ENCODE results near the gene AGPAT3. TPM values are rescaled to one million over a fixed set of nuclear protein-coding genes. Genes with fewer than 3 reads are reported as not detected.

The AGPAT3 gene
- total RNA-seq, 6 experiments from 2014 or later: 56.9 to 111 (median 95.3) TPM

DNA sequence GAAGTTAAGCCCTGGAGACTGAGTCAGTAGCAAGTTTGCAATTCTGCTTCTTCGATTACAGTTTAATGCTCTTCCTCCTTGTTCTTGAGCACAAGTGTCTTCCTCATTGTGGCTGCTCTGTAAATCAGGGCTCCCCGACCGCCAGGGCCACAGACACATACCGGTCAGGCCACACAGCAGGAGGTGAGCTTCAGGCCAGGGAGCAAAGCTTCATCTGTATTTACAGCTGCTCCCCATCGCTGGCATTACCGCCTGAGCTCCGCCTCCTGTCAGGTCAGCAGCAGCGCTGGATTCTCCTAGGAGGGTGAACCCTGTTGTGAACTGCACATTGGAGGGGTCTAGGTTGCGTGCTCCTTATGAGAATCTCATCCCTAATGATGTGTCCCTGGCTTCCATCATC is 145.4 kb downstream of the AGPAT3 start:
- ATAC-seq (no peak), DNase-seq (no peak)
- WGBS (ENCODE audit: insufficient coverage, low coverage, low lambda C conversion rate, missing lambda C conversion rate): 47% methylated on average over 8 of the region's 9 CpGs
- Histone ChIP-seq H3K27me3 (no peaks in the 10 kb centered on the region), H3K9me3 (no peaks in the 10 kb centered on the region), H3K27ac (no peak overlapping the region), H3K4me1 (peaks cover 0 to 30% (median 11%) of the 10 kb centered on the region in 4 donors), H3K4me3 (no peak overlapping the region), H3K36me3 (no peaks in the 10 kb centered on the region)
- no peak for TF ChIP-seq POLR2A (IDR thresholded peaks at IDR 0.05)
- TF ChIP-seq, protein P1, sequence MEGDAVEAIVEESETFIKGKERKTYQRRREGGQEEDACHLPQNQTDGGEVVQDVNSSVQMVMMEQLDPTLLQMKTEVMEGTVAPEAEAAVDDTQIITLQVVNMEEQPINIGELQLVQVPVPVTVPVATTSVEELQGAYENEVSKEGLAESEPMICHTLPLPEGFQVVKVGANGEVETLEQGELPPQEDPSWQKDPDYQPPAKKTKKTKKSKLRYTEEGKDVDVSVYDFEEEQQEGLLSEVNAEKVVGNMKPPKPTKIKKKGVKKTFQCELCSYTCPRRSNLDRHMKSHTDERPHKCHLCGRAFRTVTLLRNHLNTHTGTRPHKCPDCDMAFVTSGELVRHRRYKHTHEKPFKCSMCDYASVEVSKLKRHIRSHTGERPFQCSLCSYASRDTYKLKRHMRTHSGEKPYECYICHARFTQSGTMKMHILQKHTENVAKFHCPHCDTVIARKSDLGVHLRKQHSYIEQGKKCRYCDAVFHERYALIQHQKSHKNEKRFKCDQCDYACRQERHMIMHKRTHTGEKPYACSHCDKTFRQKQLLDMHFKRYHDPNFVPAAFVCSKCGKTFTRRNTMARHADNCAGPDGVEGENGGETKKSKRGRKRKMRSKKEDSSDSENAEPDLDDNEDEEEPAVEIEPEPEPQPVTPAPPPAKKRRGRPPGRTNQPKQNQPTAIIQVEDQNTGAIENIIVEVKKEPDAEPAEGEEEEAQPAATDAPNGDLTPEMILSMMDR (IDR thresholded peaks at IDR 0.05): no peak
- intact Hi-C loops (cut with DNase I): no loop called here

DNA sequence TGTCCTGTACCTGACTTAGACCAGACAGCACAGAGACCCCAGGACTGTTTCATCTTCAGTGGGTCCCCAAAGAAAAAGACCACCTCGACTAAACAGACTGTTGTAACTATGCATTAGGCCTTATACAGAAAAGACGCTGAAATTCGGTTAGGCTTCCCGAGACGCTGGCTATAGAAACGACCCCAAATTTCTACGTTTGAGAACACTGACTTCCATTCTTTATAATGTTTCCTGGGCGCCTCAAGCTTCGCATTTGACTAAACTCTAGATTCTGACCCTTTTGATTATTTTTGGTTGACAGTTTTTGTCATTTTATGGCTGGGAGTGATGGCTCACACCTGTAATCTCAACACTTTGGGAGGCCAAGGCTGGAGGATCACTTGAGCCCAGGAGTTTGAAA is 146.1 kb downstream of the AGPAT3 start:
- Histone ChIP-seq H3K27ac (no peak overlapping the region), H3K27me3 (no peaks in the 10 kb centered on the region), H3K4me1 (peaks cover 0 to 29% (median 8%) of the 10 kb centered on the region in 4 donors), H3K36me3 (no peaks in the 10 kb centered on the region), H3K9me3 (no peaks in the 10 kb centered on the region), H3K4me3 (peak overlapping the region; percentile 52 to 98 (median 98))
- WGBS (ENCODE audit: insufficient coverage, low coverage, low lambda C conversion rate, missing lambda C conversion rate): 80% methylated on average over 8 of the region's 9 CpGs
- intact Hi-C loops (cut with DNase I): no loop called here
- no peak for ATAC-seq
- no peak for DNase-seq
- no peak for TF ChIP-seq POLR2A (IDR thresholded peaks at IDR 0.05)
- TF ChIP-seq, protein P1 (IDR thresholded peaks at IDR 0.05): no peak

- TF ChIP-seq, protein P1 (IDR thresholded peaks at IDR 0.05): no peak
- peak; percentile 93 for TF ChIP-seq POLR2A (IDR thresholded peaks at IDR 0.05)
- Histone ChIP-seq H3K27me3 (no peaks in the 10 kb centered on the region), H3K4me3 (peak within 1 kb of the TSS; percentile 78 to 98 (median 98)), H3K27ac (peak within 1 kb of the TSS; percentile 87 to 93 (median 88)), H3K36me3 (no peaks in the 10 kb centered on the region), H3K9me3 (no peaks in the 10 kb centered on the region), H3K4me1 (peaks cover 0 to 33% (median 8%) of the 10 kb centered on the region in 4 donors)
- WGBS (ENCODE audit: insufficient coverage, low coverage, low lambda C conversion rate, missing lambda C conversion rate): 0% methylated on average over 24 of the region's 107 CpGs
- peak; percentile 78 to 86 (median 83) for ATAC-seq
- DNase-seq: peak; percentile 88 to 91 (median 90)
- intact Hi-C loops (cut with DNase I): no loop called here
Observed at GRCh38 chr21:44011579-44012473, 146.8 kb downstream of the AGPAT3 start, which contains the start of gene TRAPPC10. TSS of gene TRAPPC10 (plus strand) at chr21:44012309. CDS start at chr21:44012494, 185 bp downstream.

GRCh38 chr21:44012474-44013379 is 147.7 kb downstream of the AGPAT3 start:
- Histone ChIP-seq H3K4me1 (peaks cover 0 to 34% (median 8%) of the 10 kb centered on the region in 4 donors), H3K9me3 (no peaks in the 10 kb centered on the region), H3K27me3 (no peaks in the 10 kb centered on the region), H3K4me3 (peak overlapping the region; percentile 78 to 98 (median 98)), H3K27ac (peak overlapping the region; percentile 72 to 93 (median 87)), H3K36me3 (no peaks in the 10 kb centered on the region)
- TF ChIP-seq POLR2A (IDR thresholded peaks at IDR 0.05): no peak
- TF ChIP-seq, protein P1 (IDR thresholded peaks at IDR 0.05): peak in 3 of 4 donors; percentile 27 to 50 (median 29)
- peak; percentile 89 to 94 (median 92) for DNase-seq
- under 1% methylated on average over 15 of the region's 87 CpGs for WGBS (ENCODE audit: insufficient coverage, low coverage, low lambda C conversion rate, missing lambda C conversion rate)
- ATAC-seq: peak; percentile 81 to 91 (median 86)
- intact Hi-C loops (cut with DNase I): no loop called here

All from right lobe of liver (tissue), 6 donors.